Neural cell (in vitro differentiated cells): ENCODE data around the gene SMIM43. TPM values are rescaled to one million over a fixed set of nuclear protein-coding genes. Genes with fewer than 3 reads are reported as not detected.
"Not testable (repeated sequence)": the region's sequence is repeated elsewhere in the genome, so short reads cannot be mapped to it uniquely, and the experiment has no call there.

Experiments
- H2AFZ ChIP-seq: fragments of 200-600, 300-800 bp; sonication (generic), shearing (Covaris generic); 2 replicates; pipeline ENCODE4 v1.6.0; 2014; ENCODE audit warnings: low read depth, mild to moderate bottlenecking, antibody characterized with exemption, low read length, moderate library complexity
- H3F3A ChIP-seq: fragments of 200-600 bp; shearing (Covaris generic); 2 replicates; pipeline ENCODE4 v1.6.1; 2016; ENCODE audit warnings: mild to moderate bottlenecking, moderate library complexity, mixed read lengths, antibody characterized with exemption, low read length; ENCODE audit not compliant: insufficient read depth, poor library complexity, severe bottlenecking
- H3K27ac ChIP-seq: fragments of 200-600, 300-800 bp; sonication (generic), shearing (Covaris generic); 2 replicates; pipeline ENCODE4 v1.5.1; 2014; ENCODE audit warnings: mild to moderate bottlenecking, low read length, moderate library complexity
- H3K27me3 ChIP-seq: fragments of 300-800, 200-600 bp; sonication (generic), shearing (Covaris generic); 2 replicates; pipeline ENCODE4 v1.6.0; 2014; ENCODE audit warnings: mild to moderate bottlenecking, low read depth, low read length, moderate library complexity; ENCODE audit not compliant: insufficient read depth
- H3K36me3 ChIP-seq: fragments of 300-800, 200-600 bp; sonication (generic), shearing (Covaris generic); 2 replicates; pipeline ENCODE4 v1.5.1; 2014; ENCODE audit warnings: mild to moderate bottlenecking, antibody characterized with exemption, low read length, moderate library complexity; ENCODE audit not compliant: insufficient read depth
- H3K4me2 ChIP-seq: fragments of 300-800, 200-600 bp; sonication (generic), shearing (Covaris generic); 2 replicates; pipeline ENCODE4 v1.6.0; 2014; ENCODE audit warnings: mild to moderate bottlenecking, low read length
- H3K4me3 ChIP-seq: fragments of 300-800, 200-600 bp; sonication (generic), shearing (Covaris generic); 2 replicates; pipeline ENCODE4 v1.5.1; 2014; ENCODE audit warnings: mild to moderate bottlenecking, low read length, moderate library complexity
- H3K79me2 ChIP-seq: fragments of 200-600 bp; shearing (Covaris generic); replicated peaks from 2 replicates; pipeline ENCODE4 v1.6.0; 2014; ENCODE audit warnings: mild to moderate bottlenecking, low read length, moderate library complexity; ENCODE audit not compliant: insufficient read depth
- H3K9ac ChIP-seq: fragments of 300-800, 200-600 bp; sonication (generic), shearing (Covaris generic); 2 replicates; pipeline ENCODE4 v1.6.1; 2016; ENCODE audit warnings: mild to moderate bottlenecking, low read length, mixed read lengths
- H3K9me2 ChIP-seq: fragments of 200-600 bp; shearing (Covaris generic); 2 replicates; pipeline ENCODE4 v1.6.1; 2016; ENCODE audit warnings: mild to moderate bottlenecking, low read length, mixed read lengths; ENCODE audit not compliant: insufficient read depth
- H3K9me3 ChIP-seq: fragments of 200-600, 300-800 bp; sonication (generic), shearing (Covaris generic); 2 replicates; pipeline ENCODE4 v1.6.1; 2016; ENCODE audit warnings: mild to moderate bottlenecking, mixed run types, low read length, moderate library complexity, mixed read lengths
- H4K20me1 ChIP-seq: fragments of 200-600 bp; shearing (Covaris generic); 2 replicates; pipeline ENCODE4 v1.6.1; 2016; ENCODE audit warnings: mild to moderate bottlenecking, mixed run types; ENCODE audit not compliant: insufficient read depth
- CTCF ChIP-seq: fragments of 450-650 bp; IDR thresholded peaks from 2 replicates; pipeline ENCODE4 v1.5.1; 2014; ENCODE audit warnings: antibody characterized with exemption, mild to moderate bottlenecking, moderate library complexity; ENCODE audit not compliant: poor library complexity, severe bottlenecking
- EP300 ChIP-seq: fragments of 450-650 bp; conservative IDR thresholded peaks from 2 replicates; pipeline ENCODE4 v1.6.1; 2014; ENCODE audit warnings: antibody characterized with exemption, mild to moderate bottlenecking, moderate library complexity; ENCODE audit not compliant: poor library complexity, severe bottlenecking
- EZH2 ChIP-seq: fragments of 200-600, 300-800 bp; shearing (Covaris generic), sonication (generic); IDR thresholded peaks from 2 replicates; pipeline ENCODE4 v1.6.1; 2014; ENCODE audit warnings: antibody characterized with exemption, low read length, borderline replicate concordance, mild to moderate bottlenecking; ENCODE audit not compliant: insufficient read depth, poor library complexity, severe bottlenecking
- MXI1 ChIP-seq: fragments of 450-650 bp; conservative IDR thresholded peaks from 2 replicates; pipeline ENCODE4 v1.6.1; 2014; ENCODE audit warnings: antibody characterized with exemption, mild to moderate bottlenecking; ENCODE audit not compliant: poor library complexity, severe bottlenecking
- POLR2AphosphoS5 ChIP-seq: IDR thresholded peaks from 2 replicates; pipeline ENCODE4 v1.6.1; 2012
- RAD21 ChIP-seq: fragments of 450-650 bp; conservative IDR thresholded peaks from 2 replicates; pipeline ENCODE4 v1.6.1; 2014; ENCODE audit warnings: antibody characterized with exemption, mild to moderate bottlenecking, moderate library complexity
- REST ChIP-seq: IDR thresholded peaks from 2 replicates; pipeline ENCODE4 v1.6.1; 2012; ENCODE audit warnings: borderline replicate concordance
- SMC3 ChIP-seq: fragments of 450-650 bp; conservative IDR thresholded peaks from 2 replicates; pipeline ENCODE4 v1.6.1; 2014; ENCODE audit warnings: antibody characterized with exemption, mild to moderate bottlenecking, moderate library complexity; ENCODE audit not compliant: poor library complexity
- TAF1 ChIP-seq: IDR thresholded peaks from 2 replicates; pipeline ENCODE4 v1.6.1; 2012; ENCODE audit warnings: low read depth
- polyA plus RNA-seq: library from polyadenylated mRNA; depleted of rRNA; stranded (reverse); fragments of >200 nt; gene quantifications from 2 replicates; pipeline ENCODE4 v1.2.3, GENCODE V29; 2014

Gene SMIM43
- polyA plus RNA-seq, 1 donor from 2014 or later: 0.17 TPM

GRCh38 chr4:121758925-121759568 is 5.9 kb downstream of the SMIM43 start:
- no peak overlapping the region for H2AFZ ChIP-seq
- H3K27ac ChIP-seq: no peak overlapping the region
- TF ChIP-seq RAD21 (no peak), REST (no peak), SMC3 (no peak)
- H3K9me3 ChIP-seq: no peaks in the 10 kb centered on the region
- peaks cover 9% of the 10 kb centered on the region for H3K27me3 ChIP-seq
- no peaks in the 10 kb centered on the region for H4K20me1 ChIP-seq
- H3K4me2 ChIP-seq: no peak overlapping the region
- H3K79me2 ChIP-seq: no peaks in the 10 kb centered on the region
- H3K36me3 ChIP-seq: no peaks in the 10 kb centered on the region
- H3K9ac ChIP-seq: no peak overlapping the region
- H3K9me2 ChIP-seq: no peaks in the 10 kb centered on the region
- no peak overlapping the region for H3K4me3 ChIP-seq
- no peaks in the 10 kb centered on the region for H3F3A ChIP-seq

GRCh38 chr4:121752142-121752541 is 12.8 kb downstream of the SMIM43 start:
- H2AFZ ChIP-seq, H3F3A ChIP-seq, H3K9me2 ChIP-seq, H3K4me3 ChIP-seq, H3K36me3 ChIP-seq, H3K27ac ChIP-seq, H3K79me2 ChIP-seq, H3K9me3 ChIP-seq, H3K9ac ChIP-seq, H3K4me2 ChIP-seq, H3K27me3 ChIP-seq, H4K20me1 ChIP-seq: not testable (repeated sequence)

- H3K27me3 ChIP-seq: no peaks in the 10 kb centered on the region
- H3K4me3 ChIP-seq: no peak overlapping the region
- H2AFZ ChIP-seq: no peak overlapping the region
- no peaks in the 10 kb centered on the region for H3K79me2 ChIP-seq
- H3K27ac ChIP-seq: no peak overlapping the region
- no peaks in the 10 kb centered on the region for H3F3A ChIP-seq
- no peaks in the 10 kb centered on the region for H3K36me3 ChIP-seq
- H3K9ac ChIP-seq: no peak overlapping the region
- TF ChIP-seq TAF1 (no peak), POLR2AphosphoS5 (no peak), EP300 (no peak), REST (no peak), CTCF (no peak), RAD21 (no peak), MXI1 (no peak), SMC3 (no peak), EZH2 (no peak)
- no peaks in the 10 kb centered on the region for H3K9me2 ChIP-seq
- no peaks in the 10 kb centered on the region for H4K20me1 ChIP-seq
- no peaks in the 10 kb centered on the region for H3K9me3 ChIP-seq
- no peak overlapping the region for H3K4me2 ChIP-seq
Observed at GRCh38 chr4:121749225-121749624, 15.7 kb downstream of the SMIM43 start.
